Muscle layer of duodenum (tissue), 2 donors: ENCODE measurements around the gene CPNE4.

Experiments used
- H3K27ac ChIP-seq: one replicate; pipeline ENCODE4 v1.7.0; 2013; ENCODE audit warnings: mild to moderate bottlenecking, low read length
- H3K27me3 ChIP-seq: one replicate; pipeline ENCODE4 v1.7.0; 2013; ENCODE audit warnings: low read depth, mild to moderate bottlenecking, control low read depth, low read length
- H3K36me3 ChIP-seq, 2 donors: one replicate each; pipeline ENCODE4 v1.7.0; 2013; ENCODE audit warnings: low read length in 2 of 2, control low read depth in 1 of 2, mild to moderate bottlenecking in 1 of 2; ENCODE audit not compliant: insufficient read depth in 2 of 2, control insufficient read depth in 1 of 2
- H3K4me1 ChIP-seq, 2 donors: one replicate each; pipeline ENCODE4 v1.7.0; 2013; ENCODE audit warnings: low read length in 2 of 2, mild to moderate bottlenecking in 2 of 2, control low read depth in 1 of 2, moderate library complexity in 1 of 2; ENCODE audit not compliant: insufficient read depth in 2 of 2, control insufficient read depth in 1 of 2
- H3K4me3 ChIP-seq, 2 donors: one replicate each; pipeline ENCODE4 v1.7.0; 2013; ENCODE audit warnings: low read length in 2 of 2, low read depth in 1 of 2, mild to moderate bottlenecking in 1 of 2
- H3K9me3 ChIP-seq, 2 donors: one replicate each; pipeline ENCODE4 v1.7.0; 2013; ENCODE audit warnings: low read length in 2 of 2, control low read depth in 1 of 2, mild to moderate bottlenecking in 1 of 2; ENCODE audit not compliant: control insufficient read depth in 1 of 2
- donor health status: healthy.

The CPNE4 gene

GRCh38 chr3:131692356-131692755, 342.5 kb downstream of the CPNE4 start:
- H3K4me1 ChIP-seq: no peaks in the 10 kb centered on the region
- no peak overlapping the region for H3K27ac ChIP-seq
- H3K36me3 ChIP-seq: no peaks in the 10 kb centered on the region
- no peaks in the 10 kb centered on the region for H3K27me3 ChIP-seq
- no peak overlapping the region for H3K4me3 ChIP-seq
- H3K9me3 ChIP-seq: no peaks in the 10 kb centered on the region

GRCh38 chr3:131690800-131691199, 344.0 kb downstream of the CPNE4 start:
- Histone ChIP-seq H3K36me3 (no peaks in the 10 kb centered on the region), H3K9me3 (no peaks in the 10 kb centered on the region), H3K27ac (no peak overlapping the region), H3K4me1 (no peaks in the 10 kb centered on the region), H3K4me3 (no peak overlapping the region), H3K27me3 (no peaks in the 10 kb centered on the region)

GRCh38 chr3:131688370-131688769, 346.4 kb downstream of the CPNE4 start:
- Histone ChIP-seq H3K4me1 (no peaks in the 10 kb centered on the region), H3K27me3 (no peaks in the 10 kb centered on the region), H3K4me3 (no peak overlapping the region), H3K9me3 (no peaks in the 10 kb centered on the region), H3K36me3 (no peaks in the 10 kb centered on the region), H3K27ac (no peak overlapping the region)

- no peaks in the 10 kb centered on the region for H3K9me3 ChIP-seq
- no peaks in the 10 kb centered on the region for H3K27me3 ChIP-seq
- no peaks in the 10 kb centered on the region for H3K36me3 ChIP-seq
- H3K4me1 ChIP-seq: no peaks in the 10 kb centered on the region
- H3K4me3 ChIP-seq: no peak overlapping the region
- no peak overlapping the region for H3K27ac ChIP-seq
Measured at GRCh38 chr3:131669600-131669999, 365.2 kb downstream of the CPNE4 start.

- no peaks in the 10 kb centered on the region for H3K27me3 ChIP-seq
- no peaks in the 10 kb centered on the region for H3K4me1 ChIP-seq
- no peaks in the 10 kb centered on the region for H3K36me3 ChIP-seq
- no peak overlapping the region for H3K4me3 ChIP-seq
- H3K27ac ChIP-seq: no peak overlapping the region
- H3K9me3 ChIP-seq: no peaks in the 10 kb centered on the region
Measured at GRCh38 chr3:131658771-131659170, 376.0 kb downstream of the CPNE4 start.

- Histone ChIP-seq H3K27ac (no peak overlapping the region), H3K4me3 (no peak overlapping the region), H3K36me3 (no peaks in the 10 kb centered on the region), H3K4me1 (no peaks in the 10 kb centered on the region), H3K9me3 (no peaks in the 10 kb centered on the region), H3K27me3 (no peaks in the 10 kb centered on the region)
Measured at GRCh38 chr3:131658115-131658514, 376.7 kb downstream of the CPNE4 start.

- Histone ChIP-seq H3K36me3 (no peaks in the 10 kb centered on the region), H3K4me1 (no peaks in the 10 kb centered on the region), H3K4me3 (no peak overlapping the region), H3K27me3 (no peaks in the 10 kb centered on the region), H3K27ac (no peak overlapping the region), H3K9me3 (no peaks in the 10 kb centered on the region)
Measured at GRCh38 chr3:131655070-131655690, 379.6 kb downstream of the CPNE4 start.

- no peaks in the 10 kb centered on the region for H3K4me1 ChIP-seq
- H3K36me3 ChIP-seq: no peaks in the 10 kb centered on the region
- H3K27me3 ChIP-seq: no peaks in the 10 kb centered on the region
- no peak overlapping the region for H3K27ac ChIP-seq
- no peak overlapping the region for H3K4me3 ChIP-seq
- H3K9me3 ChIP-seq: peaks cover 0 to 3% of the 10 kb centered on the region in 2 donors
Measured at GRCh38 chr3:131645638-131646037, 389.2 kb downstream of the CPNE4 start.

- no peak overlapping the region for H3K4me3 ChIP-seq
- no peak overlapping the region for H3K27ac ChIP-seq
- no peaks in the 10 kb centered on the region for H3K27me3 ChIP-seq
- no peaks in the 10 kb centered on the region for H3K36me3 ChIP-seq
- H3K4me1 ChIP-seq: no peaks in the 10 kb centered on the region
- no peaks in the 10 kb centered on the region for H3K9me3 ChIP-seq
Measured at GRCh38 chr3:131636266-131636775, 398.5 kb downstream of the CPNE4 start.

- Histone ChIP-seq H3K4me3 (no peak overlapping the region), H3K36me3 (no peaks in the 10 kb centered on the region), H3K4me1 (no peaks in the 10 kb centered on the region), H3K27me3 (no peaks in the 10 kb centered on the region), H3K9me3 (no peaks in the 10 kb centered on the region), H3K27ac (no peak overlapping the region)
Measured at GRCh38 chr3:131630807-131631206, 404.0 kb downstream of the CPNE4 start.

- Histone ChIP-seq H3K36me3 (no peaks in the 10 kb centered on the region), H3K4me1 (no peaks in the 10 kb centered on the region), H3K9me3 (no peaks in the 10 kb centered on the region), H3K27me3 (no peaks in the 10 kb centered on the region), H3K4me3 (no peak overlapping the region), H3K27ac (no peak overlapping the region)
Measured at GRCh38 chr3:131630097-131630496, 404.7 kb downstream of the CPNE4 start.

GRCh38 chr3:131623431-131623830, 411.4 kb downstream of the CPNE4 start:
- Histone ChIP-seq H3K4me1 (no peaks in the 10 kb centered on the region), H3K36me3 (no peaks in the 10 kb centered on the region), H3K27ac (no peak overlapping the region), H3K9me3 (no peaks in the 10 kb centered on the region), H3K27me3 (no peaks in the 10 kb centered on the region), H3K4me3 (no peak overlapping the region)
